Right atrium auricular region (tissue), 2 donors: ENCODE data around the gene SIRPG. TPM values are rescaled to one million over a fixed set of nuclear protein-coding genes. Genes with fewer than 3 reads are reported as not detected.

Experiments used
- DNase-seq: peaks from one replicate; pipeline ENCODE4 v3.0.0-alpha.2; 2019; ENCODE audit warnings: low spot score
- H3K27ac ChIP-seq, 2 donors: fragments of 200-600 bp; sonication (generic); 1 replicate in 1 of 2; 2 replicates in 1 of 2; pipeline ENCODE4 v1.5.1; 2016 to 2019
- H3K27me3 ChIP-seq, 2 donors: fragments of 200-600 bp; sonication (generic); one replicate each; pipeline versions ENCODE4 v1.5.1 to v1.6.0; 2017 to 2019
- H3K36me3 ChIP-seq: fragments of 200-600 bp; sonication (generic); one replicate; pipeline ENCODE4 v1.5.1; 2016
- H3K4me1 ChIP-seq, 2 donors: fragments of 200-600 bp; sonication (generic); one replicate each; pipeline versions ENCODE4 v1.5.1 to v1.6.0; 2017 to 2019
- H3K4me3 ChIP-seq, 2 donors: fragments of 200-600 bp; sonication (generic); 1 replicate in 1 of 2; 2 replicates in 1 of 2; pipeline ENCODE4 v1.5.1; 2017 to 2019; ENCODE audit warnings: mild to moderate bottlenecking in 1 of 2, moderate library complexity in 1 of 2
- H3K9me3 ChIP-seq, 2 donors: fragments of 200-600 bp; sonication (generic); one replicate each; pipeline ENCODE4 v1.5.1; 2019
- CTCF ChIP-seq, 2 donors: fragments of 200-600 bp; sonication (generic); IDR thresholded peaks; one replicate each; pipeline ENCODE4 v1.5.1; 2019; ENCODE audit warnings: antibody characterized with exemption in 2 of 2
- total RNA-seq, 2 donors: library from RNA; depleted of rRNA; stranded (reverse); fragments of >200 nt; gene quantifications; one replicate each; pipeline ENCODE4 v1.1.0, GENCODE V29; 2016

The SIRPG gene
- total RNA-seq, 2 donors from 2014 or later: not detected

DNA sequence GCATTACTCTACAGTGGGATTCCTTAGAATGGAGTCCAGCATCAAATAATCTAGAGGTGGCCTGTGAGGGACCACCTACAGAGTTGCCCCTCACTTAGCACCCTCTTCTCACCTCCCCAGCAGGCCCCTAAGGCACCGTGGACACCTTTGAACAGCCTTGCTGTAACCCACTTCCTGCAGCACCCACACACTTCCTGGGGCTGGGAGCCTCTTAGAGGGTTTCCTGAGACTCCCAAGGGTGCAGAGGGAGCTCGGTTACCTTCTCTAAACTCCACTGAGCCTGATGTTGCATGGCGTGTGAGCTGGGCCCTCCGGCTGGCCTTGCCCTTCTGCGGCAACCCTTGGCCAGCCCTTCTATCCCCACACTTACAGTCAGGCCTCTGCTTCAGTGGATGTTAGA, 7.3 kb upstream of the SIRPG start:
- Histone ChIP-seq H3K27ac (no peak overlapping the region), H3K36me3 (no peaks in the 10 kb centered on the region), H3K4me1 (no peaks in the 10 kb centered on the region), H3K4me3 (no peak overlapping the region), H3K27me3 (no peaks in the 10 kb centered on the region), H3K9me3 (no peaks in the 10 kb centered on the region)
- DNase-seq: no peak
- TF ChIP-seq CTCF (IDR thresholded peaks at IDR 0.05): no peak

DNA sequence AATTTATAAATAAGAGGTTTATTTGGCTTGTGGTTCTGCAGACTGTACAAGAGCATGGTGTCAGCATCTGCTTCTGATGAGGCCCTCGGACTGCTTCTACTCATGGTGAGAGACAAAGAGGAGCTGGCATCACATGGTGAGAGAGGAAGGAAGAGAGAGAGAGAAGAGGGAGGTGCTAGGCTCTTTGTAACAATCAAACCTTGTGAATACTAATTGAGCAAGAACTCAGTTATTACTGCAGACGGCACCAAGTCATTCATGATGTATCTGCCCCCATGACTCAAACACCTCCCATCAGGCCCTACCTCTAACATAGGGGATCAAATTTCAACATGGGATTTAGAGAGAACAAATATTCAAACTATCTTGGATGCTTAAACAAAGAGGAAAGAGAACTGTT, 6.3 kb upstream of the SIRPG start:
- H3K27me3 ChIP-seq: no peaks in the 10 kb centered on the region
- no peaks in the 10 kb centered on the region for H3K36me3 ChIP-seq
- H3K9me3 ChIP-seq: no peaks in the 10 kb centered on the region
- H3K27ac ChIP-seq: no peak overlapping the region
- DNase-seq: no peak
- no peak overlapping the region for H3K4me3 ChIP-seq
- no peaks in the 10 kb centered on the region for H3K4me1 ChIP-seq
- TF ChIP-seq CTCF (IDR thresholded peaks at IDR 0.05): no peak

DNA sequence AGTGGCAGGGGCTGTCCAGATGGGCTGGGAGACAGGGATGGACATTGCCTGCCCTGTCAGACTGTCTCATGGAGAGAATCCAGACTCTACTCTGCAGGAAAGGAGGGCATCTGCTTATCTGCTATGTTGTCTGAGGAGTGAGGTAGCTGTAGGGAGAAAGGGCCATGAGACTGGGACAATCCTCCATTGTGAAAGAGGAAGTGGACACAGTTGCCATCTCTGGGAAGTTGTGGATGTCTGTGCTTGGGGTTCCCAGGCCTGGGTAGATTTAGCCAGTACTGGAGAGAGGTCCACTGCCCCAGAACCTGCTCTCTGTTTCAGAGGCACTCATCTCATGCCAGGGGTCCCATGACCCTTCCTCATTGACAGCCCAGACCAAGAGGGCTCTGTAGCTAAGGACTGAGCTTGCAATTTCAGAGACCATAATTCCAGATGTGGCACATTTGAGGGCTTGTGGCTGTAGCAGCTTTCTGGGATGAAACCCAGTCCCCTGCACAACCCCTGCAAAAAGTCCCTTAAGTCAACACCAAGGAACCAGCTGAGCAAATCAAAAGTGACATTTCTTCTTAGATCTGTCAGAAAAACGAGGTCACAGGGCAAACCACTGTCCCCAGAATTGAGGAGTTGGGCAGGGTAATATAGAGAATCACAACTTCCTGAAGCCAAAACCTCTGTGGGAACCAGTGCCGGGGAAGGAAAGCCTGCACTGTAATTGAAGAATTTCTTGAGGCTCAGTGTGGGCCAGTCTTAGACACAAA, 4.1 kb upstream of the SIRPG start:
- no peak overlapping the region for H3K27ac ChIP-seq
- no peaks in the 10 kb centered on the region for H3K36me3 ChIP-seq
- H3K4me1 ChIP-seq: no peaks in the 10 kb centered on the region
- no peaks in the 10 kb centered on the region for H3K9me3 ChIP-seq
- no peak overlapping the region for H3K4me3 ChIP-seq
- H3K27me3 ChIP-seq: no peaks in the 10 kb centered on the region
- TF ChIP-seq CTCF (IDR thresholded peaks at IDR 0.05): no peak
- DNase-seq: no peak

- TF ChIP-seq CTCF (IDR thresholded peaks at IDR 0.05): no peak
- Histone ChIP-seq H3K36me3 (no peaks in the 10 kb centered on the region), H3K27ac (no peak overlapping the region), H3K9me3 (no peaks in the 10 kb centered on the region), H3K4me3 (no peak overlapping the region), H3K27me3 (no peaks in the 10 kb centered on the region), H3K4me1 (no peaks in the 10 kb centered on the region)
- no peak for DNase-seq
Observed at GRCh38 chr20:1660246-1660645, 2.7 kb upstream of the SIRPG start.

DNA sequence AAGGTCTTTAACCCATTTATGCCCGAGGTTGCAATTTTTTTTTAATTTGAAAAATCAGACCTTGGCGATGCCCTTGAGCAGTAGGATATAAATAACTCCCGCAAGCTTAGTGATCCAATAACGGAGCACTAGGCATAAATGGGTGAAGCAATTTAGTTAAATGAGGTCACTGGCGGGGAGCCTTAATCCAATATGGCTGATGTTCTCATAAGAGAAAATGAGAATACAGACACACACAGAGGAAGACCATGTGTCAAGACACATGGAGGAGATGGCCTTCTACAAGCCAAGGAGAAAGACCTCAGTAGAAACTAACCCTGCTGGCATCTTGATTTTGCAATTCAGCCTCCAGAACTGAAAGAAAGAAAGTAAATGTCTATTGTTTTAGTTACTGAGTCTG, 735 bp downstream of the SIRPG start:
- H3K27ac ChIP-seq: no peak overlapping the region
- H3K4me1 ChIP-seq: no peaks in the 10 kb centered on the region

More for the DNA sequence above, 735 bp downstream of the SIRPG start:
- H3K27me3 ChIP-seq: no peaks in the 10 kb centered on the region
- no peaks in the 10 kb centered on the region for H3K9me3 ChIP-seq
- TF ChIP-seq CTCF (IDR thresholded peaks at IDR 0.05): no peak
- DNase-seq: no peak
- H3K36me3 ChIP-seq: no peaks in the 10 kb centered on the region
- H3K4me3 ChIP-seq: no peak overlapping the region
